Kidney (tissue), 14 donors: ENCODE measurements around the gene RAB6A. TPM values are rescaled to one million over a fixed set of nuclear protein-coding genes. Genes with fewer than 3 reads are reported as not detected.

Experiments
- DNase-seq, 5 donors: peaks; one replicate each; pipeline ENCODE4 v3.0.0-alpha.2; 2013 to 2020
- FAIRE-seq: peaks from 2 replicates; lab custom pipeline; 2012; peaks lifted over from hg19 to GRCh38; lab: Jason Lieb, UNC
- H3K27ac ChIP-seq, 2 donors: one replicate each; pipeline ENCODE4 v1.7.0; 2013; ENCODE audit warnings: low read depth in 2 of 2, low read length in 2 of 2, inconsistent platforms in 1 of 2
- H3K27me3 ChIP-seq: one replicate; pipeline ENCODE4 v1.7.1; 2013; ENCODE audit warnings: low read length, inconsistent platforms; ENCODE audit not compliant: control insufficient read depth, insufficient read depth
- H3K36me3 ChIP-seq, 3 donors: one replicate each; pipeline versions ENCODE4 v1.7.0 to v1.7.1; 2013; ENCODE audit warnings: low read length in 3 of 3, control low read depth in 1 of 3, inconsistent platforms in 1 of 3; ENCODE audit not compliant: insufficient read depth in 3 of 3, control insufficient read depth in 2 of 3
- H3K4me1 ChIP-seq, 3 donors: one replicate each; pipeline versions ENCODE4 v1.7.0 to v1.7.1; 2013; ENCODE audit warnings: low read length in 3 of 3, inconsistent platforms in 1 of 3, low read depth in 1 of 3; ENCODE audit not compliant: control insufficient read depth in 2 of 3, insufficient read depth in 2 of 3
- H3K4me3 ChIP-seq, 3 donors: one replicate each; pipeline versions ENCODE4 v1.7.0 to v1.8.1; 2013; ENCODE audit warnings: low read length in 3 of 3, control low read depth in 1 of 3, inconsistent platforms in 1 of 3
- H3K9ac ChIP-seq, 3 donors: one replicate each; pipeline versions ENCODE4 v1.7.0 to v1.7.1; 2013; ENCODE audit warnings: low read length in 3 of 3, control low read depth in 1 of 3, inconsistent platforms in 1 of 3
- H3K9me3 ChIP-seq, 3 donors: one replicate each; pipeline versions ENCODE4 v1.7.0 to v1.7.1; 2013; ENCODE audit warnings: low read length in 3 of 3, control low read depth in 1 of 3, inconsistent platforms in 1 of 3; ENCODE audit not compliant: control insufficient read depth in 2 of 3, insufficient read depth in 1 of 3
- CTCF ChIP-seq: IDR thresholded peaks from 3 replicates; pipeline ENCODE4 v1.5.1; 2012; ENCODE audit warnings: mild to moderate bottlenecking, moderate library complexity, borderline replicate concordance; ENCODE audit not compliant: insufficient read depth; ENCODE audit errors: extremely low read depth
- intact Hi-C: fragments of 100-400 bp; cut with DNase I; formaldehyde crosslinking; loops from one replicate; pipeline ENCODE4 v1.11.1; 2022
- polyA plus RNA-seq: library from polyadenylated mRNA; stranded (reverse); fragments of 350-450 nt; fragmentation: Illumina TruSeq; extraction: RNeasy Lipid Tissue Mini Kit (QIAGEN cat#74804); gene quantifications from one replicate; pipeline ENCODE4 v1.2.3, GENCODE V29; 2014; ENCODE audit warnings: low read depth, low replicate concordance; ENCODE audit not compliant: insufficient read depth
- total RNA-seq: library from RNA; stranded (reverse); fragmentation: NEBNext Ultra II Directional; extraction: Animal tissue kit (Norgen Biotek cat#: 25700); gene quantifications from one replicate; pipeline ENCODE4 v1.2.1, GENCODE V29; 2021
- donor health status: control.
- donor health status: control.
- donor health status: control.
- donor health status: control.
- donor health status: control.
- donor health status: DM: yes; HTN: yes; CAD: no.
- donor health status: Normal renal cell carcinoma (clear cell type).

RAB6A gene
- total and polyA plus RNA-seq, 2 donors from 2014 or later: 61.0 to 138 TPM

DNA sequence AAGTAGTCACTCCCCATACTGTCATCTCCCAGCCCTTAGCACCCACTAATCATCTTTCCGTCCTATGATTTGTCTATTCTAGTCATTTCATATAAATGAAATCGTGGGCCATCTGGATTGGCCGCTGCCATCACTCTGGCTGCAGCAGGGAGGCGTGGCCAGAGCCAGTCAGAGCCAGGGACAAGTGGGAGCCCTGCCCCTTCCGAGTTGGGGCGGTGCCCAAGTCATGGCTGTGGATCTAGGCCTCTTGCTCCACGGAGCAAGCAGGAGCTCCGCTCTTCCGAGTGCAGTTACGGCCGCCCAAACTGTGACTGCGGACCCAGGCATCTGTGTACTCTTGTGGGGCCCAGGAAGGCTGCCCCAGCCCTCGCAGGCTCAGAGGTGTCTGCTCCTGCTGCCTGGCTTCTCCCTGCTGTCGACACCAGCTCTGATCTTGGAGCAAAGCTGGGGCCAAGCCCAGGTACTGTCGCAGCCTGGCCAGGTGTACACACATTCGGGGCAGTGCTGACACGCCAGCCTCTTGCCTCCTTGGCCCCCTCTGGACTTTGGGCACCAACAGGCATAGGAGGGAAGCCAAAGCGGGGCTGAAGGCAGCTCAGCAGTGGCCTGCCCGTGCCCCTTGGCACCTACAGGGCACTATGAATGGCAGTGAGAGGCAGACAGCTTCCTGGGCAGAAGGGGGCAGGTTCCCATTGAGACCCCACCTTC, 35.2 kb upstream of the RAB6A start:
- H3K36me3 ChIP-seq: peaks cover 0 to 2% (median 0%) of the 10 kb centered on the region in 3 donors
- no peaks in the 10 kb centered on the region for H3K4me1 ChIP-seq
- H3K9me3 ChIP-seq: no peaks in the 10 kb centered on the region
- FAIRE-seq (no peak), DNase-seq (no peak)
- no peaks in the 10 kb centered on the region for H3K27me3 ChIP-seq
- H3K9ac ChIP-seq: no peak overlapping the region
- H3K27ac ChIP-seq: no peak overlapping the region
- TF ChIP-seq CTCF: no peak
- no peak overlapping the region for H3K4me3 ChIP-seq
- intact Hi-C loops: no loop called here

- intact Hi-C loops: no loop called here
- Histone ChIP-seq H3K4me3 (no peak overlapping the region), H3K27me3 (no peaks in the 10 kb centered on the region), H3K27ac (no peak overlapping the region), H3K9me3 (no peaks in the 10 kb centered on the region), H3K4me1 (peaks cover 0 to 6% (median 0%) of the 10 kb centered on the region in 3 donors), H3K36me3 (peaks cover 0 to 2% (median 0%) of the 10 kb centered on the region in 3 donors), H3K9ac (no peak overlapping the region)
- FAIRE-seq (no peak), DNase-seq (no peak)
- TF ChIP-seq CTCF: no peak
These were observed 31.7 kb upstream of the RAB6A start for GRCh38 chr11:73792584-73792983.

DNA sequence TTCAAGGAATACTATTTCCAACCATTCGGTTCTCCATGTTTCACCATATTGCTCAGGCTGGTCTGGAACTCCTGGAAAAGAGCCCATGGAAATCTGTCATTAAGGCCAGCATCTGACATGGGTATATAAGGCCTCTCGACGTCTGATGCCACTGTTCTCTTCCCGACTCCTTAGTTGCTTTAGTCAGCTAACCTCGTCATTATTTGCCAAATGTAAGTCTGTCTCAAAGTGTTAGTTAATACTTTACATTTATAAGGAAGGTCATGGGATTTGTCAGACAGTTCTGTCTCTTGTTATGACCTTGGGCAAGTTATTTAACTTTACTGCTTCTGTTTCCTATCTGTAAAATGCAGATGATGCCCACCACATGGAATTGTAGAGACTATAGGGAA, 28.4 kb upstream of the RAB6A start:
- Histone ChIP-seq H3K27ac (peak overlapping the region in 1 of 2 donors; percentile 26), H3K4me1 (peaks cover 0 to 6% (median 0%) of the 10 kb centered on the region in 3 donors), H3K36me3 (no peaks in the 10 kb centered on the region), H3K27me3 (no peaks in the 10 kb centered on the region), H3K9me3 (no peaks in the 10 kb centered on the region), H3K4me3 (no peak overlapping the region), H3K9ac (no peak overlapping the region)
- DNase-seq: no peak
- TF ChIP-seq CTCF: no peak
- intact Hi-C loops: no loop called here
- no peak for FAIRE-seq
